ENCODE measurements around the gene PAFAH2. TPM values are rescaled to one million over a fixed set of nuclear protein-coding genes. Genes with fewer than 3 reads are reported as not detected.
A peak's percentile ranks its signal among the peaks of the same experiment; 100 is the strongest.

Gene PAFAH2
- total and polyA plus RNA-seq, 2 of the 13 experiments (the other 11 are each of a cell fraction or from before 2014, with no cell fraction given) = 6.9 to 9.4 TPM

- TF ChIP-seq, protein P1, sequence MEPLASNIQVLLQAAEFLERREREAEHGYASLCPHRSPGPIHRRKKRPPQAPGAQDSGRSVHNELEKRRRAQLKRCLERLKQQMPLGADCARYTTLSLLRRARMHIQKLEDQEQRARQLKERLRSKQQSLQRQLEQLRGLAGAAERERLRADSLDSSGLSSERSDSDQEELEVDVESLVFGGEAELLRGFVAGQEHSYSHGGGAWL (CRISPR knock-in tag; IDR thresholded peaks at IDR 0.05) = no peak; the same call in 1 of the 2 replicates
- no peak; the same call in none of the 2 replicates for TF ChIP-seq ZNF607 (CRISPR knock-in tag; IDR thresholded peaks at IDR 0.05; ENCODE audit: borderline replicate concordance)
- TF ChIP-seq GATAD1 (CRISPR knock-in tag; IDR thresholded peaks at IDR 0.05) = peak; percentile 83
- no peak for TF ChIP-seq RXRB (CRISPR knock-in tag; IDR thresholded peaks at IDR 0.05; ENCODE audit: borderline replicate concordance)
- TF ChIP-seq ZNF24 (IDR thresholded peaks at IDR 0.05) = no peak
- TF ChIP-seq, protein P2, sequence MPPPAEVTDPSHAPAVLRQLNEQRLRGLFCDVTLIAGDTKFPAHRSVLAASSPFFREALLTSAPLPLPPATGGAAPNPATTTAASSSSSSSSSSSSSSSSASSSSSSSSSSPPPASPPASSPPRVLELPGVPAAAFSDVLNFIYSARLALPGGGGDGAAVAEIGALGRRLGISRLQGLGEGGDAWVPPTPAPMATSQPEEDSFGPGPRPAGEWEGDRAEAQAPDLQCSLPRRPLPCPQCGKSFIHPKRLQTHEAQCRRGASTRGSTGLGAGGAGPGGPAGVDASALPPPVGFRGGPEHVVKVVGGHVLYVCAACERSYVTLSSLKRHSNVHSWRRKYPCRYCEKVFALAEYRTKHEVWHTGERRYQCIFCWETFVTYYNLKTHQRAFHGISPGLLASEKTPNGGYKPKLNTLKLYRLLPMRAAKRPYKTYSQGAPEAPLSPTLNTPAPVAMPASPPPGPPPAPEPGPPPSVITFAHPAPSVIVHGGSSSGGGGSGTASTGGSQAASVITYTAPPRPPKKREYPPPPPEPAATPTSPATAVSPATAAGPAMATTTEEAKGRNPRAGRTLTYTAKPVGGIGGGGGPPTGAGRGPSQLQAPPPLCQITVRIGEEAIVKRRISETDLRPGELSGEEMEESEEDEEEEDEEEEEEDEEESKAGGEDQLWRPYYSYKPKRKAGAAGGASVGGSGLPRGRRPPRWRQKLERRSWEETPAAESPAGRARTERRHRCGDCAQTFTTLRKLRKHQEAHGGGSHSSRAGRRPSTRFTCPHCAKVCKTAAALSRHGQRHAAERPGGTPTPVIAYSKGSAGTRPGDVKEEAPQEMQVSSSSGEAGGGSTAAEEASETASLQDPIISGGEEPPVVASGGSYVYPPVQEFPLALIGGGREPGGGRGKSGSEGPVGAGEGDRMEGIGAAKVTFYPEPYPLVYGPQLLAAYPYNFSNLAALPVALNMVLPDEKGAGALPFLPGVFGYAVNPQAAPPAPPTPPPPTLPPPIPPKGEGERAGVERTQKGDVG (CRISPR knock-in tag; IDR thresholded peaks at IDR 0.05; ENCODE audit: borderline replicate concordance) = peak; percentile 35; the same call in 1 of the 2 replicates
- TF ChIP-seq, protein P3, sequence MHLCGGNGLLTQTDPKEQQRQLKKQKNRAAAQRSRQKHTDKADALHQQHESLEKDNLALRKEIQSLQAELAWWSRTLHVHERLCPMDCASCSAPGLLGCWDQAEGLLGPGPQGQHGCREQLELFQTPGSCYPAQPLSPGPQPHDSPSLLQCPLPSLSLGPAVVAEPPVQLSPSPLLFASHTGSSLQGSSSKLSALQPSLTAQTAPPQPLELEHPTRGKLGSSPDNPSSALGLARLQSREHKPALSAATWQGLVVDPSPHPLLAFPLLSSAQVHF (CRISPR knock-in tag; IDR thresholded peaks at IDR 0.05) = no peak; the same call in 1 of the 2 replicates
- no peak for TF ChIP-seq JARID2 (CRISPR knock-in tag; IDR thresholded peaks at IDR 0.05; ENCODE audit: insufficient replicate concordance)
- no peak for TF ChIP-seq HNRNPUL1 (IDR thresholded peaks at IDR 0.05; ENCODE audit: low read depth, low read length)
- no peak for TF ChIP-seq TBX3 (IDR thresholded peaks at IDR 0.05; ENCODE audit: borderline replicate concordance)
- TF ChIP-seq ESRRA (CRISPR knock-in tag; IDR thresholded peaks at IDR 0.05; ENCODE audit: low read depth) = no peak
- TF ChIP-seq HNF1A (IDR thresholded peaks at IDR 0.05; ENCODE audit: low read depth) = no peak
- TF ChIP-seq HNF1A (CRISPR knock-in tag; IDR thresholded peaks at IDR 0.05; ENCODE audit: borderline replicate concordance) = 0 out of 2 replicates have a peak, but pooled peaks have one; percentile 27
- TF ChIP-seq RFX1 (IDR thresholded peaks at IDR 0.05) = no peak
- peak; percentile 52; the same call in 1 of the 2 replicates for TF ChIP-seq MYC (CRISPR knock-in tag; IDR thresholded peaks at IDR 0.05; ENCODE audit: borderline replicate concordance)
- 0 out of 2 replicates have a peak, but pooled peaks have one; percentile 36 for TF ChIP-seq NAIF1 (CRISPR knock-in tag; IDR thresholded peaks at IDR 0.05; ENCODE audit: borderline replicate concordance)
- TF ChIP-seq ZNF709 (CRISPR knock-in tag; IDR thresholded peaks at IDR 0.05) = peak; percentile 81; the same call in 1 of the 2 replicates
- TF ChIP-seq ZNF335 (CRISPR knock-in tag; IDR thresholded peaks at IDR 0.05) = no peak; the same call in 1 of the 2 replicates
- no peak for TF ChIP-seq ARID2 (CRISPR knock-in tag; IDR thresholded peaks at IDR 0.05; ENCODE audit: borderline replicate concordance)
- TF ChIP-seq ATF1 (CRISPR knock-in tag; IDR thresholded peaks at IDR 0.05) = no peak
- TF ChIP-seq ZNF382 (CRISPR knock-in tag; IDR thresholded peaks at IDR 0.05; ENCODE audit: borderline replicate concordance) = no peak
These were observed 37.5 kb upstream of the PAFAH2 start (continued) for GRCh38 chr1:26035203-26035958.
